GM19438 (cell line): ENCODE results near the gene PSMD5.

Experiments
- ATAC-seq: cut with Tn5 transposase; IDR thresholded peaks from one replicate; pipeline ENCODE4 v1.9.1; 2021; ENCODE audit warnings: low read depth; ENCODE audit not compliant: unreplicated experiment

The PSMD5 gene

GRCh38 chr9:120875643-120875953 lies 32.9 kb upstream of the PSMD5 start:
- ATAC-seq, result no peak

- no peak for ATAC-seq
Measured at GRCh38 chr9:120875195-120875565, 32.5 kb upstream of the PSMD5 start.

- no peak for ATAC-seq
Measured at GRCh38 chr9:120874226-120875194, 31.8 kb upstream of the PSMD5 start.

- ATAC-seq, result no peak
Measured at GRCh38 chr9:120873512-120873911, 30.8 kb upstream of the PSMD5 start.

GRCh38 chr9:120872791-120873502 lies 30.2 kb upstream of the PSMD5 start:
- ATAC-seq, result no peak

GRCh38 chr9:120870206-120870605 lies 27.5 kb upstream of the PSMD5 start:
- no peak for ATAC-seq

GRCh38 chr9:120869726-120870125 lies 27.0 kb upstream of the PSMD5 start:
- ATAC-seq, result no peak

GRCh38 chr9:120869360-120869687 lies 26.6 kb upstream of the PSMD5 start:
- ATAC-seq, result no peak

- peak; percentile 88 for ATAC-seq
Measured at GRCh38 chr9:120868676-120869359, 26.1 kb upstream of the PSMD5 start.

- no peak for ATAC-seq
Measured at GRCh38 chr9:120868339-120868675, 25.6 kb upstream of the PSMD5 start.

- no peak for ATAC-seq
Measured at GRCh38 chr9:120867676-120868338, 25.1 kb upstream of the PSMD5 start.

GRCh38 chr9:120866651-120867050 lies 23.9 kb upstream of the PSMD5 start:
- no peak for ATAC-seq

GRCh38 chr9:120865809-120866208 lies 23.1 kb upstream of the PSMD5 start:
- no peak for ATAC-seq

- ATAC-seq, result no peak
Measured at GRCh38 chr9:120865176-120865575, 22.5 kb upstream of the PSMD5 start.

- ATAC-seq, result no peak
Measured at GRCh38 chr9:120864719-120865118, 22.0 kb upstream of the PSMD5 start.

GRCh38 chr9:120863833-120864232 lies 21.1 kb upstream of the PSMD5 start:
- no peak for ATAC-seq

GRCh38 chr9:120862452-120862851 lies 19.7 kb upstream of the PSMD5 start:
- ATAC-seq, result no peak

- ATAC-seq, result no peak
Measured at GRCh38 chr9:120861935-120862334, 19.2 kb upstream of the PSMD5 start.

- no peak for ATAC-seq
Measured at GRCh38 chr9:120860083-120860482, 17.4 kb upstream of the PSMD5 start.

- ATAC-seq, result no peak
Measured at GRCh38 chr9:120859361-120859760, 16.6 kb upstream of the PSMD5 start.

GRCh38 chr9:120857902-120858301 lies 15.2 kb upstream of the PSMD5 start:
- no peak for ATAC-seq
